Measurements from ENCODE around the gene PCBP1. TPM values are rescaled to one million over a fixed set of nuclear protein-coding genes. Genes with fewer than 3 reads are reported as not detected.
"Not testable (repeated sequence)": the region's sequence is repeated elsewhere in the genome, so short reads cannot be mapped to it uniquely, and the experiment has no call there.

The PCBP1 gene
- total RNA-seq, 2 experiments from 2014 or later, result 527 to 544 TPM

DNA sequence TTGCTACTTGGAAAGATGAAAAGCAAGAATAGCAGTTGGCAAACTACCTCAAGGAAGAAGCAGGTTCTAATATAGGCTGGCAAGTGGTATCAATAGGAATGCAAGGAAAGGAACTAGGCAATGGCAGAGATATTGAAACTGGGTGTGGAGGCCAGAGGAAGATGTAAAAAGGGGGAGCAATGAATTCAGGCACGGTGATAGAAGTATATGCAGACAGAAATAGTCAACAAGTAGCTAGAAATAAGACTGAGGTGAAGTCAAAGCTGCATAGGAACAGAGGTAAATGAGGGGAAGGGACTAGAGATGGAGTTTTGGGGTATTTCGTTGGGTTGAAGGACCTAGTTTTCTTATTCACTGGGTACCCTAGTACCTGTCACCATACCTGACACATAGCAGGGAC is 4.1 kb downstream of the PCBP1 start:
- Mint-ChIP-seq H3K9me3 (no peaks in the 10 kb centered on the region), H3K4me3 (peak overlapping the region; percentile 52), H3K4me1 (peaks cover 52% of the 10 kb centered on the region), H3K27me3 (no peaks in the 10 kb centered on the region), H3K27ac (peak overlapping the region; percentile 100), H3K36me3 (ENCODE audit: low read depth) (peaks cover 54% of the 10 kb centered on the region)
- CTCF ChIA-PET, result interaction anchor here (0.9 to 3.4 kb wide), 8 partner anchors 11 to 180 kb away, joined by 3 to 11 read pairs (median 4); no protein-coding TSS in a partner anchor
- POLR2A ChIA-PET, result interaction anchor here (0.5 to 0.7 kb wide), 3 partner anchors 9 to 16 kb away, joined by 3 to 10 read pairs (median 3); no protein-coding TSS in a partner anchor
- DNase-seq, result no peak

DNA sequence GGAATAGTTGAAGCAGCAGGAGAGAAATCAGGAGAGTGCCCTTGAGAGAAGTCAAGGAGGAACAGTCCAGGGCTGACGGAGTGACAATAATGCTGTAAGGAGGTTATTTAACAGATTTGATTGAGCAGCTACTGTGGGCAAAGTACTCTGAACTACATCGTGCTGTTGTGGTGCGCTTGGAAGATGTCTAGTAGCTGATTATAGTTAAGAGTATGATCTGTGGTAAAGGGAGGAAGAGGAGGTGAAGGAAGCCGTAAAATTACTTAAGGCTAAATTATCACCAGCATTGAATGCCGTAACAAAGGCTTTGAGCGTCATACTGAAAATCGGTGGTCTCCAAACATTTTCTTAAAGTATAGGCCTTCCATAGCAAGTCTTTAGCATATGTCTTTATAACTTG is 4.5 kb downstream of the PCBP1 start:
- DNase-seq, result peak; percentile 30
- H3K4me1 Mint-ChIP-seq, result peaks cover 52% of the 10 kb centered on the region
- H3K27me3 Mint-ChIP-seq, result no peaks in the 10 kb centered on the region
- no peaks in the 10 kb centered on the region for H3K9me3 Mint-ChIP-seq
- CTCF ChIA-PET, result interaction anchor here (0.9 to 3.4 kb wide), 7 partner anchors 10 to 180 kb away, joined by 3 to 11 read pairs (median 4); no protein-coding TSS in a partner anchor
- peak overlapping the region; percentile 52 for H3K4me3 Mint-ChIP-seq
- peaks cover 54% of the 10 kb centered on the region for H3K36me3 Mint-ChIP-seq (ENCODE audit: low read depth)
- POLR2A ChIA-PET, result interaction anchor here (0.7 kb wide), 1 partner anchor 13 kb away, joined by 3 read pairs; no protein-coding TSS in a partner anchor
- peak overlapping the region; percentile 100 for H3K27ac Mint-ChIP-seq

DNA sequence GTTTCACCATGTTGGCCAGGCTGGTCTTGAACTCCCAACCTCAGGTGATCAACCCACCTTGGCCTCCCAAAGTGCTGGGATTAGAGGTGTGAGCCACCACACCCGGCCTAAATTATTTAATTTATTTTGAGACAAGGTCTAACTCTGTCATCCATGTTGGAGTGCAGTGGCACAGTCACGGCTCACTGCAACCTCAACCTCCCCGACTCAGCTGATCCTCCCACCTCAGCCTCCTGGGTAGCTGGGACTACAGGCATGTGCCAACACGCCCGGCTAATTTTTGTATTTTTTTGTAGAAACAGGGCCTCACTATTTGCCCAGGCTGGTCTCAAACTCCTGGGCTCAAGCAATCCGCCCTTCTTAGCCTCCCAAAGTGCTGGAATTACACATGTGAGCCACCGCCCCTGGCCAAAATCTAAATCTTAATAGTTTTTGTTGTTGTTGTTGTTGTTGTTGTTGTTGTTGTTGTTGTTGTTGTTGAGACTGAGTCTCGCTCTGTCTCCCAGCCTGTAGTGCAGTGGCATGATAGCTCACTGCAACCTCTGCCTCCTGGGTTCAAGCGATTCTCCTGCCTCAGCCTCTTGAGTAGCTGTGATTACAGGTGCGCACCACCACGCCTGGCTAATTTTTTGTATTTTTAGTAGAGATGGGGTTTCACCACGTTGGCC is 5.4 kb downstream of the PCBP1 start:
- not testable (repeated sequence) for H3K4me3 Mint-ChIP-seq, H3K27me3 Mint-ChIP-seq, H3K9me3 Mint-ChIP-seq, DNase-seq
- peaks cover 52% of the 10 kb centered on the region for H3K4me1 Mint-ChIP-seq
- CTCF ChIA-PET, result interaction anchor here (1.1 to 3.4 kb wide), 5 partner anchors 9 to 50 kb away, joined by 3 to 15 read pairs (median 6); no protein-coding TSS in a partner anchor
- peaks cover 51% of the 10 kb centered on the region for H3K36me3 Mint-ChIP-seq (ENCODE audit: low read depth)
- H3K27ac Mint-ChIP-seq, result peak overlapping the region; percentile 79
- POLR2A ChIA-PET, result interaction anchor here (0.6 kb wide), 1 partner anchor 25 kb away, joined by 3 read pairs; no protein-coding TSS in a partner anchor

DNA sequence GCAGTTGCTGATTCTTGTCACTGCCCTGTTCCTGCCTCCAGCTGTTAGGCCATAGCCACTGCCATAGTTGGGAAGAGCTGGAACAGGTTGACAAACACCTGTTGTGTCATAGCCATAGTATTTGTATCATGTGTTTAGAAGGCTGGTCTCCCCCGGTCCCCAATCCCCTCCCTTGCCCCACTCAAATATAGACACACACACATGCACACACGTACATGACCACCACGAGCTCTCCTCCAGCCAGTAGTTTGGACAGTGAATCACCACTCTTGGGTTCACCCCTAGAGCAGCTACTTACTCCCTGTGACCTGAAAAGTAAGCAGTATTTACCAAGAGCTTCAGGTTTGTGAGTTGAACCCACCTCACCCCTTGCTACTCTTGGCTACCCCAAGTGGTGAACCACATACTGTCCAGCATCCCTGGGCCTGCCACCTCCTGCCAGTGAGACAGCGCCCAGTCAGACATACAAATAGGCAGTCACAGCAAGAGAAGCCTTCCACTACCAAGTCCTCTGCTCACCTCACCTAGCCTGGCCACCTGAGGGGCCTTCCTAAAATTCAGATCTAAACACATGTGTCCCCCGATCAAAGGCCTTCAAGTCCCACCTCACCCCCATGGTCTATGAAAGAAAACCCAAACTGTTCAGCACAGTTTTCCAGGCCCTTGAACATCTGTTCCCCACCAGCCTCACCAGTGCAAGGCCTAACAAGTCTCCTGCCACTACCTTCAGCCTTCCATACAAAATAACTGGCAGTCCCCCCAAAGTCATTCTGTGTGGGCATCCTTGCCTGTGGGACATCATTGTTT is 7.1 kb downstream of the PCBP1 start:
- no peak for DNase-seq
- peak overlapping the region; percentile 95 for H3K27ac Mint-ChIP-seq
- CTCF ChIA-PET, result interaction anchor here (0.6 to 3.3 kb wide), 19 partner anchors 9 to 661 kb away, joined by 3 to 15 read pairs (median 3); partner anchors contain the start of gene MXD1
- peaks cover 35% of the 10 kb centered on the region for H3K36me3 Mint-ChIP-seq (ENCODE audit: low read depth)
- H3K4me1 Mint-ChIP-seq, result peaks cover 56% of the 10 kb centered on the region
- POLR2A ChIA-PET, result interaction anchor here (0.6 to 1.3 kb wide), 4 partner anchors 11 to 36 kb away, joined by 4 to 9 read pairs (median 6); no protein-coding TSS in a partner anchor
- peak overlapping the region; percentile 71 for H3K4me3 Mint-ChIP-seq
- H3K9me3 Mint-ChIP-seq, result no peaks in the 10 kb centered on the region
- H3K27me3 Mint-ChIP-seq, result no peaks in the 10 kb centered on the region

DNA sequence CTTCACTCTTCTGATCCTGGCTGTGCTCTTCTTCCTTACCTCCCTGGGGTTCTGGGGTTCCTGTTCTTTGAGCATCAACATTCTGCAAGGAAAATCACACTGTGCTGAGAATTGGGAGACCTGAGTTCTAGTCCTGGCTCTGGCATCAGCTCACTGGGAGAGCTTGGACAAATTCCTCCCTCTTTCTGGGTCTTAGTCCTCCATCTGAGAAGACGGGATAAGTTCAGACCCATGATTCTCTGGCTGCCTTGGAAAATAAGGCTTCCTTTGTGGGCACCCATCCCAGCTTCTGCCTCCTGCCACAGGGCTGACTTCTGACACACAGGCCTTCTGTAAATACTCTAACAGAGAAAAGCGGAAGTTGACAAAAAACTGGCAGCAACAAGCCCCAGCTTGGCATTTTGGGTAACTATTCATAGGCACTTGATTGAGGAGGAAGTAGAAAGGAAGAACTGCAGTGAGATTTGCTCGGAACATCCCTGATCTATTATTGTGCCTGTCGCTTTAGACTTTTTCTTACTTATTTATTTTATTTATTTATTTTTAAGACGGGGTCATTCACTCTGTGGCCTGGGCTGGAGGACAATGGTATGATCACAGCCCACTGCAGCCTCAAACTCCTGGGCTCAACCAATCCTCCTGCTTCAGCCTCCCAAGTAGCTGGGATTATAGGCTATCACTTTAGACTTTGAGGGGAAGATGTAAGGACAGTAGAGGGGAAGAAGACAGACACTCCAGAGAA is 7.9 kb downstream of the PCBP1 start:
- ChIA-PET POLR2A (interaction anchor here (1.3 kb wide), 2 partner anchors 10 to 29 kb away, joined by 6 to 9 read pairs; no protein-coding TSS in a partner anchor), CTCF (interaction anchor here (0.6 to 3.3 kb wide), 11 partner anchors 9 to 183 kb away, joined by 3 to 15 read pairs (median 4); no protein-coding TSS in a partner anchor)
- H3K27me3 Mint-ChIP-seq, result no peaks in the 10 kb centered on the region
- H3K9me3 Mint-ChIP-seq, result no peaks in the 10 kb centered on the region
- H3K27ac Mint-ChIP-seq, result peak overlapping the region; percentile 95
- peaks cover 51% of the 10 kb centered on the region for H3K4me1 Mint-ChIP-seq
- H3K4me3 Mint-ChIP-seq, result peak overlapping the region; percentile 71
- peaks cover 27% of the 10 kb centered on the region for H3K36me3 Mint-ChIP-seq (ENCODE audit: low read depth)
- DNase-seq, result peak; percentile 74

DNA sequence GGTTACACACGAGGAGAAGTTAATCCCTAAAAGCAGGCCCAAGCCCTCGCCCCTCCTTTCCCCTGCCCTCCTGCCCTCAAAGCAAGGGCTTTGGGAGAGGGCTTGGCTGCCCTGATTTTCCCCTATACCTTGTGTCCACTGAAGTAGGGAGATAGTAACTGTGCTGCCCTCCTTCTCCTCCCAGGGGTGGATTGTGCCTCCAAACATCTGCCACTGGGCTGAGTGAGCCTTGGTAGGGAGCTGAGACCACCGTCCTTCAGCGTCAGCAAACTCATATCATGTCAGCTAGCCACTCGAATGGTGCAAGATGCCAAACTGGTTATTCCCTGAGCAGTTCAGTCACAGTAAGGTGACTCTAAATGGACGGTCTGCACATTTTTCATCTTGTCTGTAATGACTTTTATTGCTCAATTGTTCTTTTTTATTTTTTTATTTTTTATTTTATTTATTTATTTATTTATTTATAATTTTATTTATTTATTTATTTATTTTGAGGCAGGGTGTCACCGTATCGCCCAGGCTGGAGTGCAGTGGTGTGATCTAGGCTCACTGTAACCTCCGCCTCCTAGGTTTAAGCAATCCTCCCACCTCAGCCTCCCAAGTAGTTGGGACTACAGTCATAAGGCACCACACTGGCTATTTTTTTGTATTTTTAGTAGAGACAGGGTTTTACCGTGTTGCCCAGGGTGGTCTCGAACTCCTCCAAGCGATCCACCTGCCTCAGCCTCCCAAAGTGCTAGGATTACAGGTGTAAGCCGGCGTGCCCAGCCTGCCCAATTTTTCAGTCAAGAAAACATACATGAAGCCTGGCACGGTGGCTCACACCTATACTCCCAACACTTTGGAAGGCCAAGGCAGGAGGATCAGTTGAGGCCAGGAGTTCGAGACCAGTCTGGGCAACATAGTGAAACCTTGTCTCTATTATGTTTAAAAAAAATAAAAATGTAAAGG is 8.7 kb downstream of the PCBP1 start:
- H3K4me1 Mint-ChIP-seq, result peaks cover 44% of the 10 kb centered on the region
- CTCF ChIA-PET, result interaction anchor here (0.6 to 3.3 kb wide), 8 partner anchors 8 to 182 kb away, joined by 3 to 15 read pairs (median 4); no protein-coding TSS in a partner anchor

DNA sequence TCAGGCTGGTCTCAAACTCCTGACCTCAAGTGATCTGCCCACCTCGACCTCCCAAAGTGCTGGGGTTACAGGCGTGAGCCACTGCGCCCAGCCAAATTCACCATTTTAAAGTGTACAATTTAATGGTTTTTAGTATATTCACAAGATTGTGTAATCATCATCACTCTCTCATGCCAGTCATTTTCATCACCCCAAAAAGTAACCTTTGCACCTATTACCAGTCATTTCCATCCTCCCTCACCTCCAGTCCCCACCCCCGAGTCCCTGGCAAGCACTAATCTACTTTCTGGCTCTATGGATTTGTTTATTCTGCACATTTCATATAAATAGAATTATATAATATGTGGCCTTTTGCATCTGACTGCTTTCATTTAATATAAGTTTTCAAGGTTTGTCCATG is 10.8 kb downstream of the PCBP1 start:
- CTCF ChIA-PET, result no interaction called here

More for the DNA sequence above, 8.7 kb downstream of the PCBP1 start:
- DNase-seq, result no peak
- no peaks in the 10 kb centered on the region for H3K9me3 Mint-ChIP-seq
- H3K36me3 Mint-ChIP-seq (ENCODE audit: low read depth), result peaks cover 21% of the 10 kb centered on the region
- no peaks in the 10 kb centered on the region for H3K27me3 Mint-ChIP-seq
- POLR2A ChIA-PET, result interaction anchor here (1.3 kb wide), 2 partner anchors 9 to 28 kb away, joined by 6 to 9 read pairs; no protein-coding TSS in a partner anchor
- peak overlapping the region; percentile 30 for H3K4me3 Mint-ChIP-seq
- peak overlapping the region; percentile 95 for H3K27ac Mint-ChIP-seq

DNA sequence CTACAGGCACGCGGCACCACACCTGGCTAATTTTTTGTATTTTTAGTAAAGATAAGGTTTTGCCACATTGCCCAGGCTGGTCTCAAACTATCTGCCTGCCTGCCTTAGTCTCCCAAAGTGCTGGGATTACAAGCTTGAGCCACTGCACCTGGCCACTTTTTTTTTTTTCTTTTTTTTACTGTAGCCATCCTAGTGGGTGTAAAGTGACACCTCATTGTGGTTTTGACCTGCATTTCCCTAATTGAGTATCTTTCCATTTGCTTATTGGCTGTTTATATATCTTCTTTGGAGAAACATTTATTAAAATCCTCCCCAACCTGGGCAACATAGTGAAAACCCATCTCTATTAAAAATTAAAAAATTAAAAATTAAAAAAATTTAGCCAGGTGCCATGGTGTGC is 12.0 kb downstream of the PCBP1 start:
- Mint-ChIP-seq H3K27ac (no peak overlapping the region), H3K36me3 (ENCODE audit: low read depth) (peaks cover 9% of the 10 kb centered on the region), H3K9me3 (no peaks in the 10 kb centered on the region), H3K4me1 (peaks cover 43% of the 10 kb centered on the region), H3K4me3 (no peak overlapping the region), H3K27me3 (no peaks in the 10 kb centered on the region)
- DNase-seq, result no peak
- POLR2A ChIA-PET, result no interaction called here
- CTCF ChIA-PET, result interaction anchor here (0.6 kb wide), 1 partner anchor 44 kb away, joined by 3 read pairs; no protein-coding TSS in a partner anchor

More for the DNA sequence above, 10.8 kb downstream of the PCBP1 start:
- Mint-ChIP-seq H3K4me1 (peaks cover 39% of the 10 kb centered on the region), H3K4me3 (no peak overlapping the region), H3K27ac (no peak overlapping the region), H3K9me3 (no peaks in the 10 kb centered on the region), H3K27me3 (no peaks in the 10 kb centered on the region), H3K36me3 (ENCODE audit: low read depth) (peaks cover 13% of the 10 kb centered on the region)
- no peak for DNase-seq
- POLR2A ChIA-PET, result no interaction called here

DNA sequence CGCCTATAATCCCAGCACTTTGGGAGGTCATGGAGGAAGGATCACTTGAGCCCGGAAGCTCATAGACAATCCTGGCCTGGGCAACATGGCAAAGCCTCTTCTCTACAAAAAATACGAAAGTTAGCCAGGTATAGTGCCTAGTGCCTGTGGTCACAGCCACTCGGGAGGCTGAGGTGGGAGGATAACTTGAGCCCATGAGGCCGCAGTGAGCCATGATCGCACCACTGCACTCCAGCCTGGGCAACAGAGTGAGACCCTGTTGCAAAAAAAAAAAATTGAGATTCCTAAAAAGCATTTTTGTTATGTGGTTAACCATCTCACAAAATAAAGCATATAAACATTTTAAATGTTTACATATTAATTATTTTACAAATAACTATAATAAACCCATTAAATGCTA is 13.9 kb downstream of the PCBP1 start:
- CTCF ChIA-PET, result interaction anchor here (1.3 kb wide), 1 partner anchor 9 kb away, joined by 3 read pairs; no protein-coding TSS in a partner anchor
- H3K36me3 Mint-ChIP-seq (ENCODE audit: low read depth), result peaks cover 6% of the 10 kb centered on the region
- H3K4me3 Mint-ChIP-seq, result no peak overlapping the region
- H3K9me3 Mint-ChIP-seq, result no peaks in the 10 kb centered on the region
- H3K4me1 Mint-ChIP-seq, result peaks cover 37% of the 10 kb centered on the region
- no peak for DNase-seq
- no peak overlapping the region for H3K27ac Mint-ChIP-seq
- H3K27me3 Mint-ChIP-seq, result no peaks in the 10 kb centered on the region
- POLR2A ChIA-PET, result no interaction called here

DNA sequence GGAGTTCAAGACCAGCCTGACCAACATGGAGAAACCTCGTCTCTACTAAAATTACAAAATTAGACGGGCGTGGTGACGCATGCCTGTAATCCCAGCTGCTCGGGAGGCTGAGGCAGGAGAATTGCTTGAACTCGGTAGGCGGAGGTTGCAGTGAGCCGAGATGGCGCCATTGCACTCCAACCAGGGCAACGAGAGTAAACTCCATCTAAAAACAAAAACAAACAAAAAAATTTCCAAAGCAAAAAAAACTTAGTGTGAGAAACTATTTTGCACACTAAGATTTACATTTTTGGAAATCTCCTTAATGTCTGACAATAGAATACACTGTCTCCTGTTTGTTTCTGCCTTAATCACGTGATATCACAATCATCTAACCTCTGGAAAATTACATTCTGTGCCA is 14.4 kb downstream of the PCBP1 start:
- peaks cover 37% of the 10 kb centered on the region for H3K4me1 Mint-ChIP-seq
- H3K36me3 Mint-ChIP-seq (ENCODE audit: low read depth); DNase-seq; POLR2A ChIA-PET; H3K4me3 Mint-ChIP-seq; H3K27ac Mint-ChIP-seq; H3K9me3 Mint-ChIP-seq; H3K27me3 Mint-ChIP-seq: not testable (repeated sequence)
- CTCF ChIA-PET, result interaction anchor here (0.7 to 1.3 kb wide), 2 partner anchors 8 to 10 kb away, joined by 3 read pairs; no protein-coding TSS in a partner anchor

DNA sequence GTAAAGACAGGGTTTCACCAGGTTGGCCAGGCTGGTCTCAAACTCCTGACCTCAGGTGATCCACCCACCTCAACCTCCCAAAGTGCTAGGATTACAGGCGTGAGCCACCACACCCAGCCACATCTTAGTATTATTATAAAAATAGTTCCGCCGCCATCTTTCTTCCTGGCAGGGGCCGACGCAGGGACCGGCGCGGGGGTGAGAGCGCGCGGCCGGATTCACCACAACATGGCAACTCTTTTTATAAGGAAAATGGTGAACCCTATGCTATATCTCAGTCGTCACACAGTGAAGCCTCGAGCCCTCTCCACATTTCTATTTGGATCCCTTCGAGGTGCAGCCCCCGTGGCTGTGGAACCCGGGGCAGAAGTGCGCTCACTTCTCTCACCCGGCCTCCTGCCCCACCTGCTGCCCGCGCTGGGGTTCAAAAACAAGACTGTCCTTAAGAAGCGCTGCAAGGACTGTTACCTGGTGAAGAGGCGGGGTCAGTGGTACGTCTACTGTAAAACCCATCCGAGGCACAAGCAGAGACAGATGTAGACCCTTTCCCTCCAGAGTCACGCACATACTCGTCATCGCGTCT is 15.1 kb downstream of the PCBP1 start:
- peaks cover 43% of the 10 kb centered on the region for H3K4me1 Mint-ChIP-seq
- H3K9me3 Mint-ChIP-seq; DNase-seq; H3K36me3 Mint-ChIP-seq (ENCODE audit: low read depth); POLR2A ChIA-PET; H3K27me3 Mint-ChIP-seq; H3K4me3 Mint-ChIP-seq: not testable (repeated sequence)
- CTCF ChIA-PET, result interaction anchor here (0.7 to 1.3 kb wide), 2 partner anchors 9 to 11 kb away, joined by 3 read pairs; no protein-coding TSS in a partner anchor
- H3K27ac Mint-ChIP-seq, result peak overlapping the region; percentile 9

Measured in activated CD4-positive, alpha-beta T cell treated with anti-CD3 and anti-CD28 coated beads, Interleukin-2, amount 10 ng/mL, durations not matched to agents 7 days and 5 days (primary cell).